ENCODE data around the gene CIDEC.
"Not testable (repeated sequence)": the region's sequence is repeated elsewhere in the genome, so short reads cannot be mapped to it uniquely, and the experiment has no call there.

CIDEC gene

GRCh38 chr3:9901967-9902366 lies 21.9 kb upstream of the CIDEC start:
- DNase-seq (ENCODE audit: low spot score), result no peak

GRCh38 chr3:9900965-9901415 lies 20.9 kb upstream of the CIDEC start:
- not testable (repeated sequence) for DNase-seq (ENCODE audit: low spot score)

GRCh38 chr3:9899289-9899791 lies 19.3 kb upstream of the CIDEC start:
- DNase-seq (ENCODE audit: low spot score), result no peak

GRCh38 chr3:9898467-9899241 lies 18.6 kb upstream of the CIDEC start:
- DNase-seq (ENCODE audit: low spot score), result no peak

- no peak for DNase-seq (ENCODE audit: low spot score)
Measured at GRCh38 chr3:9897408-9898372, 17.6 kb upstream of the CIDEC start.

- DNase-seq (ENCODE audit: low spot score), result not testable (repeated sequence)
Measured at GRCh38 chr3:9896755-9897407, 16.8 kb upstream of the CIDEC start.

- DNase-seq (ENCODE audit: low spot score), result not testable (repeated sequence)
Measured at GRCh38 chr3:9895715-9896114, 15.7 kb upstream of the CIDEC start.

GRCh38 chr3:9893739-9894138 lies 13.7 kb upstream of the CIDEC start:
- DNase-seq (ENCODE audit: low spot score), result no peak

- no peak for DNase-seq (ENCODE audit: low spot score)
Measured at GRCh38 chr3:9891072-9891622, 11.1 kb upstream of the CIDEC start.

GRCh38 chr3:9890249-9891071 lies 10.4 kb upstream of the CIDEC start, which contains the start of gene JAGN1:
Gene JAGN1 (plus strand): TSS chr3:9890610. CDS start chr3:9890723, 113 bp downstream.
- DNase-seq (ENCODE audit: low spot score), result peak; percentile 87

GRCh38 chr3:9889405-9889804 lies 9.4 kb upstream of the CIDEC start:
- no peak for DNase-seq (ENCODE audit: low spot score)

- DNase-seq (ENCODE audit: low spot score), result no peak
Measured at GRCh38 chr3:9888540-9888939, 8.5 kb upstream of the CIDEC start.

GRCh38 chr3:9887480-9887879 lies 7.4 kb upstream of the CIDEC start:
- no peak for DNase-seq (ENCODE audit: low spot score)

GRCh38 chr3:9886328-9886727 lies 6.3 kb upstream of the CIDEC start:
- DNase-seq (ENCODE audit: low spot score), result no peak

GRCh38 chr3:9884555-9885165 lies 4.6 kb upstream of the CIDEC start:
- DNase-seq (ENCODE audit: low spot score), result no peak

GRCh38 chr3:9883706-9884554 lies 3.9 kb upstream of the CIDEC start:
- no peak for DNase-seq (ENCODE audit: low spot score)

- DNase-seq (ENCODE audit: low spot score), result no peak
Measured at GRCh38 chr3:9881441-9881840, 1.4 kb upstream of the CIDEC start.

- DNase-seq (ENCODE audit: low spot score), result no peak
Measured at GRCh38 chr3:9878700-9879099, 1.4 kb downstream of the CIDEC start.

GRCh38 chr3:9876991-9877390 lies 3.1 kb downstream of the CIDEC start:
- DNase-seq (ENCODE audit: low spot score), result no peak

Measured in globus pallidus (tissue), 1 donor.